ENCODE measurements around the gene NOD1. TPM values are rescaled to one million over a fixed set of nuclear protein-coding genes. Genes with fewer than 3 reads are reported as not detected.

NOD1 gene
- total RNA-seq, 2 experiments from 2014 or later = 20.8 to 36.9 TPM

Other genes with a start within 250 kb of the NOD1 start
- 10 to 100 TPM; 14.0 to 21.3 TPM for gene ZNRF2, start 194.2 kb downstream of the NOD1 start, total RNA-seq
- gene GGCT, start 26.0 kb upstream of the NOD1 start, total RNA-seq = 10 to 100 TPM; 46.1 to 58.8 TPM
- gene GARS1, start 116.1 kb upstream of the NOD1 start, total RNA-seq = 100 to 1,000 TPM; 203 to 260 TPM
- gene CRHR2, start 203.7 kb upstream of the NOD1 start, total RNA-seq = not detected

Data from activated CD8-positive, alpha-beta memory T cell treated with anti-CD3 and anti-CD28 coated beads, Interleukin-2, amount 10 ng/mL, durations not matched to agents 7 days and 5 days (primary cell).